Suprapubic skin (tissue), 4 donors: Measurements from ENCODE around the gene NRF1. TPM values are rescaled to one million over a fixed set of nuclear protein-coding genes. Genes with fewer than 3 reads are reported as not detected.
"Not testable (repeated sequence)": the region's sequence is repeated elsewhere in the genome, so short reads cannot be mapped to it uniquely, and the experiment has no call there.

Source experiments
- DNase-seq, 2 donors: peaks; one replicate each; pipeline ENCODE4 v3.0.0-alpha.2; 2019; ENCODE audit warnings: low spot score in 2 of 2
- H3K27ac ChIP-seq: fragments of 200-600 bp; sonication (generic); one replicate; pipeline ENCODE4 v1.5.1; 2019
- H3K27me3 ChIP-seq: fragments of 200-600 bp; sonication (generic); one replicate; pipeline ENCODE4 v1.5.1; 2019
- H3K36me3 ChIP-seq: fragments of 200-600 bp; sonication (generic); one replicate; pipeline ENCODE4 v1.5.1; 2019
- H3K4me1 ChIP-seq: fragments of 200-600 bp; sonication (generic); one replicate; pipeline ENCODE4 v1.5.1; 2019
- H3K4me3 ChIP-seq: fragments of 200-600 bp; sonication (generic); one replicate; pipeline ENCODE4 v1.5.1; 2019; ENCODE audit warnings: mild to moderate bottlenecking
- H3K9me3 ChIP-seq: fragments of 200-600 bp; sonication (generic); one replicate; pipeline ENCODE4 v1.5.1; 2019
- CTCF ChIP-seq, 2 donors: fragments of 200-600 bp in 1 of 2; fragments of 450-650 bp in 1 of 2; sonication (generic) in 1 of 2; IDR thresholded peaks; one replicate each; pipeline ENCODE4 v1.5.1; 2016 to 2019; ENCODE audit warnings: antibody characterized with exemption in 2 of 2, mild to moderate bottlenecking in 1 of 2, moderate library complexity in 1 of 2
- EP300 ChIP-seq: sonication (generic); formaldehyde crosslinking; IDR thresholded peaks from one replicate; pipeline ENCODE4 v1.6.1; 2017; ENCODE audit warnings: antibody characterized with exemption
- POLR2A ChIP-seq, 2 donors: fragments of 450-650 bp; IDR thresholded peaks; one replicate each; pipeline ENCODE4 v1.6.1; 2017; ENCODE audit warnings: antibody characterized with exemption in 2 of 2, mild to moderate bottlenecking in 2 of 2, moderate library complexity in 2 of 2
- POLR2AphosphoS5 ChIP-seq, 3 donors: sonication (generic); formaldehyde crosslinking; IDR thresholded peaks; one replicate each; pipeline ENCODE4 v1.6.1; 2017; ENCODE audit warnings: antibody characterized with exemption in 3 of 3
- WGBS: methylation state at CpG from one replicate; pipeline ENCODE4 v1.1.5; 2018; 5-methylcytosine and 5-hydroxymethylcytosine counted together
- total RNA-seq, 4 donors: library from RNA; depleted of rRNA; stranded (reverse); fragments of >200 nt; gene quantifications; one replicate each; pipeline ENCODE4 v1.1.0, GENCODE V29; 2016

Gene NRF1
- total RNA-seq, 4 donors from 2014 or later = 11.7 to 33.2 (median 15.5) TPM

GRCh38 chr7:129649128-129649690, 37.7 kb downstream of the NRF1 start:
- TF ChIP-seq POLR2AphosphoS5 (IDR thresholded peaks at IDR 0.05) (no peak), EP300 (no peak), POLR2A (IDR thresholded peaks at IDR 0.05) (no peak), CTCF (IDR thresholded peaks at IDR 0.05) (no peak)
- Histone ChIP-seq H3K27me3 (no peaks in the 10 kb centered on the region), H3K36me3 (no peaks in the 10 kb centered on the region), H3K4me1 (peaks cover 3% of the 10 kb centered on the region), H3K27ac (no peak overlapping the region), H3K4me3 (no peak overlapping the region), H3K9me3 (no peaks in the 10 kb centered on the region)
- no peak for DNase-seq
- WGBS = 86% methylated on average over 1 of the region's 1 CpG

- Histone ChIP-seq H3K36me3 (no peaks in the 10 kb centered on the region), H3K9me3 (no peaks in the 10 kb centered on the region), H3K27me3 (no peaks in the 10 kb centered on the region), H3K27ac (no peak overlapping the region), H3K4me3 (no peak overlapping the region), H3K4me1 (peaks cover 3% of the 10 kb centered on the region)
- DNase-seq = no peak
- WGBS = 86% methylated on average over 5 of the region's 5 CpGs
- TF ChIP-seq CTCF (IDR thresholded peaks at IDR 0.05) = no peak
- TF ChIP-seq EP300 = no peak
- TF ChIP-seq POLR2A (IDR thresholded peaks at IDR 0.05) = no peak
- TF ChIP-seq POLR2AphosphoS5 (IDR thresholded peaks at IDR 0.05) = no peak
Measured at GRCh38 chr7:129650056-129650758, 38.7 kb downstream of the NRF1 start.

GRCh38 chr7:129652914-129653313, 41.4 kb downstream of the NRF1 start:
- Histone ChIP-seq H3K36me3 (peaks cover 7% of the 10 kb centered on the region), H3K4me1 (peaks cover 3% of the 10 kb centered on the region), H3K27ac (no peak overlapping the region), H3K27me3 (no peaks in the 10 kb centered on the region), H3K4me3 (no peak overlapping the region), H3K9me3 (no peaks in the 10 kb centered on the region)
- DNase-seq = no peak
- no peak for TF ChIP-seq CTCF (IDR thresholded peaks at IDR 0.05)
- TF ChIP-seq EP300 = no peak
- no peak for TF ChIP-seq POLR2AphosphoS5 (IDR thresholded peaks at IDR 0.05)
- no peak for TF ChIP-seq POLR2A (IDR thresholded peaks at IDR 0.05)
- 95% methylated on average over 1 of the region's 1 CpG for WGBS

- Histone ChIP-seq H3K36me3 (peaks cover 34% of the 10 kb centered on the region), H3K27ac (no peak overlapping the region), H3K9me3 (no peaks in the 10 kb centered on the region), H3K27me3 (no peaks in the 10 kb centered on the region), H3K4me1 (no peaks in the 10 kb centered on the region), H3K4me3 (no peak overlapping the region)
- no peak for DNase-seq
- TF ChIP-seq CTCF (IDR thresholded peaks at IDR 0.05) = no peak
- TF ChIP-seq POLR2AphosphoS5 (IDR thresholded peaks at IDR 0.05) = no peak
- TF ChIP-seq EP300 = no peak
- no peak for TF ChIP-seq POLR2A (IDR thresholded peaks at IDR 0.05)
- 82% methylated on average over 3 of the region's 3 CpGs for WGBS
Measured at GRCh38 chr7:129655811-129656210, 44.3 kb downstream of the NRF1 start.

DNA sequence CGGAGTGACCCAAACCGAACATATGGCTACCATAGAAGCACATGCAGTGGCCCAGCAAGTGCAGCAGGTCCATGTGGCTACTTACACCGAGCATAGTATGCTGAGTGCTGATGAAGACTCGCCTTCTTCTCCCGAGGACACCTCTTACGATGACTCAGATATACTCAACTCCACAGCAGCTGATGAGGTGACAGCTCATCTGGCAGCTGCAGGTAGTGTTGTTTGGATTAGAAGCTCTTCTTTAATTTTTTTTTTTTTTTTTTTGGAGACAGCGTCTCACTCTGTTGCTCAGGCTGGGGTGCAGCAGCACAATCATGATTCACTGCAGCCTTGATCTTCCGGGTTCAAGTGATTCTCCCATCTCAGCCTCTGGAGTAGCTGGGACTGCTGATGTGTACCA, 45.8 kb downstream of the NRF1 start:
- Histone ChIP-seq H3K4me1 (no peaks in the 10 kb centered on the region), H3K36me3 (peaks cover 46% of the 10 kb centered on the region), H3K9me3 (no peaks in the 10 kb centered on the region), H3K4me3 (no peak overlapping the region), H3K27ac (no peak overlapping the region), H3K27me3 (no peaks in the 10 kb centered on the region)
- WGBS = 82% methylated on average over 8 of the region's 8 CpGs
- TF ChIP-seq CTCF (IDR thresholded peaks at IDR 0.05) = no peak
- TF ChIP-seq POLR2A (IDR thresholded peaks at IDR 0.05) = no peak
- TF ChIP-seq EP300 = no peak
- no peak for TF ChIP-seq POLR2AphosphoS5 (IDR thresholded peaks at IDR 0.05)
- no peak for DNase-seq

- not testable (repeated sequence) for H3K27me3 ChIP-seq, H3K4me3 ChIP-seq, H3K4me1 ChIP-seq, H3K9me3 ChIP-seq, DNase-seq, H3K27ac ChIP-seq
- 73% methylated on average over 2 of the region's 2 CpGs for WGBS
- H3K36me3 ChIP-seq = peaks cover 50% of the 10 kb centered on the region
Measured at GRCh38 chr7:129659907-129660306, 48.4 kb downstream of the NRF1 start.
